ENCODE measurements around the gene METTL1. TPM values are rescaled to one million over a fixed set of nuclear protein-coding genes. Genes with fewer than 3 reads are reported as not detected.

The METTL1 gene
- total and polyA plus RNA-seq, 2 experiments from 2014 or later: 8.6 to 31.1 TPM

GRCh38 chr12:57783861-57784260 is 12.0 kb upstream of the METTL1 start:
- Histone ChIP-seq H3K4me1 (ENCODE audit: insufficient read depth) (peaks cover 8% of the 10 kb centered on the region), H4K20me1 (ENCODE audit: insufficient read depth, poor library complexity, severe bottlenecking) (peaks cover 3% of the 10 kb centered on the region), H3K9me2 (replicated peaks; ENCODE audit: insufficient read depth) (no peaks in the 10 kb centered on the region), H3K4me3 (no peak overlapping the region), H3K4me2 (peak overlapping the region; percentile 90), H2AFZ (no peak overlapping the region), H3K9me3 (ENCODE audit: low read depth) (no peaks in the 10 kb centered on the region), H3K36me3 (replicated peaks; ENCODE audit: insufficient read depth, low read depth) (no peaks in the 10 kb centered on the region), H3K27me3 (no peaks in the 10 kb centered on the region), H3K27ac (no peak overlapping the region), H3K79me2 (peaks cover 26% of the 10 kb centered on the region)
- TF ChIP-seq EZH2 (IDR thresholded peaks at IDR 0.05; ENCODE audit: borderline replicate concordance) (no peak), CTCF (IDR thresholded peaks at IDR 0.05; ENCODE audit: poor library complexity) (no peak), EZH2phosphoT487 (IDR thresholded peaks at IDR 0.05; ENCODE audit: low read depth, severe bottlenecking, unreplicated experiment) (no peak)
- DNase-seq (ENCODE audit: low spot score): no peak
- 94% methylated on average over 11 of the region's 11 CpGs for WGBS (ENCODE audit: low lambda C conversion rate, missing lambda C conversion rate)

- Histone ChIP-seq H3K4me3 (peak overlapping the region; percentile 95), H3K27ac (peak overlapping the region; percentile 43), H3K4me1 (ENCODE audit: insufficient read depth) (peaks cover 8% of the 10 kb centered on the region), H3K9me3 (ENCODE audit: low read depth) (no peaks in the 10 kb centered on the region), H2AFZ (peak overlapping the region; percentile 76), H3K36me3 (replicated peaks; ENCODE audit: insufficient read depth, low read depth) (no peaks in the 10 kb centered on the region), H3K4me2 (peak overlapping the region; percentile 90), H3K9me2 (replicated peaks; ENCODE audit: insufficient read depth) (no peaks in the 10 kb centered on the region), H3K79me2 (peaks cover 26% of the 10 kb centered on the region), H3K27me3 (no peaks in the 10 kb centered on the region), H4K20me1 (ENCODE audit: insufficient read depth, poor library complexity, severe bottlenecking) (peaks cover 3% of the 10 kb centered on the region)
- TF ChIP-seq EZH2phosphoT487 (IDR thresholded peaks at IDR 0.05; ENCODE audit: low read depth, severe bottlenecking, unreplicated experiment): no peak
- TF ChIP-seq EZH2 (IDR thresholded peaks at IDR 0.05; ENCODE audit: borderline replicate concordance): no peak
- no peak for TF ChIP-seq CTCF (IDR thresholded peaks at IDR 0.05; ENCODE audit: poor library complexity)
- WGBS (ENCODE audit: low lambda C conversion rate, missing lambda C conversion rate): 91% methylated on average over 12 of the region's 12 CpGs
- DNase-seq (ENCODE audit: low spot score): no peak
Measured at GRCh38 chr12:57783466-57783801, 11.5 kb upstream of the METTL1 start.

GRCh38 chr12:57782608-57783465 is 10.9 kb upstream of the METTL1 start, which contains the start of gene TSFM:
Gene TSFM (plus strand): TSS chr12:57782787. CDS start chr12:57782802, 15 bp downstream.
- no peaks in the 10 kb centered on the region for H3K27me3 ChIP-seq
- H3K9me3 ChIP-seq (ENCODE audit: low read depth): no peaks in the 10 kb centered on the region
- DNase-seq (ENCODE audit: low spot score): peak; percentile 97
- H3K4me2 ChIP-seq: peak within 1 kb of the TSS; percentile 90
- peak within 1 kb of the TSS; percentile 43 for H3K27ac ChIP-seq
- 3% methylated on average over 41 of the region's 45 CpGs for WGBS (ENCODE audit: low lambda C conversion rate, missing lambda C conversion rate)
- H2AFZ ChIP-seq: peak within 1 kb of the TSS; percentile 76
- H3K36me3 ChIP-seq (replicated peaks; ENCODE audit: insufficient read depth, low read depth): no peaks in the 10 kb centered on the region
- peaks cover 8% of the 10 kb centered on the region for H3K4me1 ChIP-seq (ENCODE audit: insufficient read depth)
- no peaks in the 10 kb centered on the region for H3K9me2 ChIP-seq (replicated peaks; ENCODE audit: insufficient read depth)
- peak within 1 kb of the TSS; percentile 95 for H3K4me3 ChIP-seq
- TF ChIP-seq EZH2 (IDR thresholded peaks at IDR 0.05; ENCODE audit: borderline replicate concordance): no peak
- no peak for TF ChIP-seq EZH2phosphoT487 (IDR thresholded peaks at IDR 0.05; ENCODE audit: low read depth, severe bottlenecking, unreplicated experiment)
- TF ChIP-seq CTCF (IDR thresholded peaks at IDR 0.05; ENCODE audit: poor library complexity): peak; percentile 95
- peaks cover 3% of the 10 kb centered on the region for H4K20me1 ChIP-seq (ENCODE audit: insufficient read depth, poor library complexity, severe bottlenecking)
- H3K79me2 ChIP-seq: peaks cover 26% of the 10 kb centered on the region

All from hepatocyte (in vitro differentiated cells).